Right hindlimb (tissue), 1 donor: ENCODE data around the gene NFIA.

Experiments
- DNase-seq: peaks from one replicate; pipeline ENCODE4 v3.0.0-alpha.2; 2018

Gene NFIA

DNA sequence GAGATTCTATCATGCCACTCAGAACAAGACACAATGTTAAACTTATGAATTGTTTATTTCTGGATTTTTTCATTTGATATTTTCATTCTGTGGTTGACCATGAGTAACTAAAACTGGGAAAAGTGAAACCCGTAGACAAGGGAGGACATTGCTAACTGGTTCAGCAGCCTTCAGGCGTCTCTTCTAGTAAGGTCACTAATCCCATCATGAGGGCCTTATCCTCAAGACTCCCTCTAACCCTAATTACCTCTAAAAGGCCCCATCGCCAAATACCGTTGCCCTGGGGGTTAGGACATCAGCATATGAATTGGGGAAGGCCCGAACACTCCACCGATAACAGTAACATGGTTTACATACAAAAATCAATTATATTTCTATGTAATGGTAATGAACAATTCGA, 394.9 kb downstream of the NFIA start:
- DNase-seq: no peak

DNA sequence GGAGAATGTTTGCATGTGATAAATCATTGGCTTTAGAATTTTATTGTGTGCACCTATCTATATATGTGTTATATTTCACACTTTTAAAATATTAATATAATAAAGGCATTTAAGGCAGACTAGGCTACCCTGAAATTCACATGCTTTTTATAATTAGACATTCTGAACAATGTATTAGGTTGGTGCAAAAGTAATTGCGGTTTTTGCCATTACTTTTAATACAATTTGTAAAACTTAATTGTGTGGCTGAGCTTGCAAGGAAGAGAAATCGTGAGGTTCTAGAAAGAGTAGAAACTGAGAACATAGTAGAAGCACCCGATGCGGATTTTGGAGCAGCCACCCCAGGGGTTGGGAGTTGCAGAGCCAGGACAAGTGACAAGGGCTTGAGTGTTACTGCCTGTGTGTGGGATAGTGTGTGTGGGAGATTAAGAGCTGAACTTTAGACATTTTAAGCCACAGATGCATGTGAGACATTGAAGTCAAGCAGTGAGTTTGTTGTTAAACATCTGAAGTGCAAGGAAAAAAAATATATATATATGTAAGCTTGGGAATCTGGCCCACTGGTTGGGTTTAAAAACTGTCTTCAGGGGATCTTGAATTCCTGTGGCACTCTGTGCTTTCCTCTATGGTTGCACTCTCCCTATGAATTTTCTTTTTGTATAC, 398.0 kb downstream of the NFIA start:
- no peak for DNase-seq

DNA sequence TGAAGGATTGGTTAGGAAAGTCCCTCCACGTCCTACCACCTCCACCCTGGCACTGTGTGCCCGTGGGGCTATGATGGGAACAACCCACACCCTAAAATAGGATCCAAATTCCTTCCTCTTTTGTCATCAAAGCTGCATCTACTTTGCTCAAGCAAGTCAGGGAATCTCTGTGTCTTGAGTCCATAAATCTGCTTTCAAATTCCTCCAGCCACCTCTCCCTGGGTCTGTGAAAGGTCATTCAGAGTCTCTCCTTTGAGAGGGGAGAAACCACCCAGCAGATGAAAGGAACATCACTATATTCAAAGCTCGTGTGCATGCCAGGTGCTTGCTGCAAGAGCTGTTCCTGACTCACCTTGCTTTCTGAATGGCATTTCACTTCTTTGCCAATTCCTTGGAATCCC, 399.0 kb downstream of the NFIA start:
- DNase-seq: no peak

DNA sequence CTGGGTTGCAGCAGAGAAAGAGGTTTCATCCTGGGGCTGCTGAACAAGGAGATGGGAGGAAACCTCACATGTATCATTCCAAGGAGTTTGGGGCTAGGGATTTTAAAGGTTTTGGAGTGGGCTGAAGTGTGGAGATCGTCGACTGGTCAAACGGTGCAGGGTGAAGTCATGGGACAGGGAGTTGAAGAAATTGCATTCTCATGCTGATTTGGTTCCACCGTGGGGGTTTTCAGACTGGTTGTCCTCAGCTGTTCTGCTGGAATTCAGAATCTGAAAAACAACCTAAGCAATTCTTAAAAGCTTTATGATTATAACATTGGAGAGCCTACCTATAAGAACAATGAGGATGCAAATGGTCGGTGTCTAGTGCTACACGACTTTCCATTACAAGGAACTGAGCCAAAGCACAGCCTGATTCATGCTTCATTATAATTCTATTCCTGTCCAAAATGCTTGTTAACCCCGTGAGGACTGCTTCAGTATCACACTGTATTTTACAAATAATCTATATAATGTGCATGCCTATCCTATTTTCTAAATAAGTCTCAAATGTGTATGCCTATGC, 399.9 kb downstream of the NFIA start:
- DNase-seq: no peak

DNA sequence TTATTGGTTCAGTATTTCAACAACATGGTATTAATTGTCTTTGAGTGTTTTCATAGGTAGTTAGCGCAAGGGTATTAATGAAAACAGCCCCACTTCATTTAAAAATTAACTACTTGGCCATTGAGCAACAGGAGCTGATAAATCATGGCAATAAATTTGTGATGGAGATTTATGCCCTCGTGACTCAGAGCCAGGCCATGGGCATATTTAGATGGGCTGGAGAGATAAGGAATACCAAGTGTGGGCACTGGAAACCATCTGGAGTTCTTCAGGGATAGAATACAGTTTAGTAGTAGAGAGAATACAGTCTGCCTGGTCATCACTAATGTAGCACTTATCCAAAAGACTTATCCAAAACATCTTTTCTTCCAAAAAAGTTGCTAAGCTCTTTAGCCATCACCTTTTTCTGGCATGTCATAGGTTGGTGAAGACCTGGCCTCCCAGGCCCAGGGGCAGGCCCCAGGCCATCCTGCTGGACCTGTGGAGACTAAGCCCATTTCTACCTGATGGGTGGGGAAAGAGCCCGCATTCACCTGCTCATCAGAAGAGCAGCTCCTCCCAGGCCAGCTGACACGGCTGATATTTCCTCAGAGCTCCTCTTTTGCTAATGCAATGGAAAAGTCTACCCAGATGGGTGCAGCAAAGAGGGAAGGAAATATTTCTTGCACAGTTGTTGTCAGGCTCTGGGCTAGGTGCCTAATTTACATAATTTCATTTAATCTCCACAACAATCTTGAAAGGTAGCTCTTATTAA, 404.6 kb downstream of the NFIA start:
- no peak for DNase-seq

DNA sequence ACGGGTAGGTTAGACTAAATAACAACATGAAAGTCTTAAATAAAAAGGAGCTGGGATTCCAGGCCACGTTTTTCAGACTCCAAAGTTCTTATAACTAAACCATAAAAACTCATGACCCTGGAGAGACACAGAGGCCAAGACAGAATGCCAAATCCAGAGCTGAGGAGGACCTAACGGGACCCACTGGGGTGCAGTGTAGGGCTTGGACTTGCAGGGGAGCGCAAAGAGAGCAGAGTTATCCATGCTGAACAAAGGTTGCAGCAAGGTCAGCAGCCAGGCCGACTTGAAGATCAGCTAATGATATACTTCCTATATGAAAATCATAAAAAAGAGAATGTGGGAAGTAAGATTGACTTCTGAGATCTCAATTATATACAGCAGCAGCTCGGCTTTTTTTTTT, 405.4 kb downstream of the NFIA start:
- peak; percentile 69 for DNase-seq

DNA sequence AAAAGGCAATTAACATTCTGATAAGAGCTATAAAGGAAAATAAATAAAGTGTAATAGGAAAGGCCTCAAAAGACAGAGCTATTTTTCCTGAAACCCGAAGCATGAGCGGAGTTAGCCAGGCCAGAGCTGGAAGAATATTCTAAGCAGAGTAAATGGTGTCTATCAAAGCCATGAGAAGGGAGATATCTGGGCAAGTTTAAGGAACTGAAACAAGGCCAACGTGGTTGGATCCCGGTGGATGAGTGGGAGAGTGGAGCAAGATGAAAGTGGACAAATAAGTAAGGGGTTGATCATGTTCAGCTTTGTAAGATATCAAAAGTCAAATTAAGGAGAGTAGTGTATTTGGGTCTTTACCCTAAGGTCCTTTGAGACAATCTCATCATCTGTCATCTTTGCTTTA, 408.6 kb downstream of the NFIA start:
- DNase-seq: no peak

DNA sequence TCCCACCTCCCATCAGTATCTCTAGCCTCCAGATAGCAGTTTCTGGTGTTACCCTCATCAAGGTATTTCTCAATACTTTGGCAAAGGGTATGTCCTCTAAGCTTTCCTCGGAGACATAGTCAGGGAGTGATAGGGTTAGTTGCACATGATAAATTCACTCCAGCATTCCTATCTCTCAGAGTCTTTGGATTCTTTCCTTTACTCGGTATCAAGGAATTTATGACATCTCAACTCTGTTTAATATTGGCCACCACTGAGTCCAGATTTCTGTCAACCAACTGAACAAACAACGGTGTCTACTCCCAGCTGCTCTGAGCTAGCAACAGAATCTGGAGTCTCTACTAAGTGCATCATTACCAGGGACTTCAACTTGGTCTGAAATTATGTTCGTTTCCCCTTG, 409.1 kb downstream of the NFIA start:
- no peak for DNase-seq

DNA sequence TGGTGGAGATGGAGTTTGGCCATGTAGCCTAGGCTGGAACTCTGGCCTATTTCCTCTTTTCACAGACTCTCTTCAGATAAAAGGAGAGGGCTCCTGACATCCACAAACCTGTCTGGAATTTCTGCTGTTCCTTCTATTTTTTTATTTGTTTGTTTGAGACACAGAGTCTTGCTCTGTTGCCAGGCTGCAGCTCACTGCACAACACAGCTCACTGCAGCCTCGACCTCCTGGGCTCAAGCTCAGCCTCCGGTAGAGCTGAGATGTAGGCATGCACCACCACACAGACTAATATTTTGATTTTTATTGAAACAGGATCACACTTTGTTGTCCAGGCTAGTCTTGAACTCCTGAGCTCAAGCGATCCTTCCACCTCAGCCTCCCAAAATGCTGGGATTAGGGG, 411.6 kb downstream of the NFIA start:
- DNase-seq: no peak

DNA sequence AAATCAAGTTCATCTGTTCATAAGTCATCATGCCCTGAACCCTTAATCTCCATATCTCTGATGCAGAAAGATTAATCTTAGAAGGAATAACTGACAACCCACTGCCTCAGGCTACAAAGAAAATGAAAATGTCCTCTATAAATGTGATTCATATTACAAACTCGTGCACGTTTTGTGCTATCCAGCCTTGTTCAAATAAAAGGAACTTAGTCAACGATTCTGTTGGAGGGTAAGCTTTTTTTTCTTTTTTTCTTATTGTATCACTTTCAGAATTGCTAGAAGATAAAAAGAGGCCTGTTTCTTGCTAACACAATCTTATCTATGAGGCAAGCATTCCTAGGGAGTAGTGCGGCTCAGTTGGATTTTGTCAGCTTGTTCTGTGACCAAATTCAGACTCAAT, 414.1 kb downstream of the NFIA start:
- DNase-seq: no peak

DNA sequence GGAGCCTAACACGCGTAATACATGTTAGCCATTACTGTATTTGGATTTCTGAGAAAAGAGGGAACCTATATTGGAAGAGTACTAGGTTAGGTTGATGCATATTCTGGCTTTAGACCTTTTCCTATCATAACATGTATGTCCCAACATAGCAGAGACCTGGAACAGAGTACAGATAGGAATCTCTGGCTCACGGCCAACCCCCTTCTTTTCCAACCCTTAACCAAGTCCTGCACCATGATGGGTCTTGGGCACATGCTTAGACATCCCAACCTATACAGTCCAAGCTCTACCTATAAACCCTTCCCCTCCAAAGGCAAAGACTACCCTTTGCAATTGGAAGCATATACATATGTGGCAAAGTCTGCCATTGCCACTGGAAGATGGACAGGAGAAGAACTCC, 414.7 kb downstream of the NFIA start:
- DNase-seq: no peak

DNA sequence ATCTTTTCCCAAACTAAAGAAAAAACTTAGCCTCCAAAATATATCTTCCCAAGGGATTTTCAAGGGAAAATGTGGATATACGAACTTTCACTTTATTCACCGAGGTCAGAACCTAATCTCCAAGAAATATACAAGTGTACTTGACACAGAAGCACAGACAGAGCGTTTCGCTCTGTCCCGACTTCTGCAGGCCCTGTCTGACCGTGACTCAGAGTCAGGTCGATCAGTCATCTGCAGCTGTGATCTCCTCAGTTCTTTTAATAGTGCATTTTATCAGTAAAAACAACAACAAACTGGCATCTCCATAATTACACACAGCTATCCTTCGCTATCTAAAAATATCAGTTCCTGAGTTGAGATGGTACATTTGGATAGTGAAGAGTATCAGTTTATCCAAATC, 416.0 kb downstream of the NFIA start:
- no peak for DNase-seq

DNA sequence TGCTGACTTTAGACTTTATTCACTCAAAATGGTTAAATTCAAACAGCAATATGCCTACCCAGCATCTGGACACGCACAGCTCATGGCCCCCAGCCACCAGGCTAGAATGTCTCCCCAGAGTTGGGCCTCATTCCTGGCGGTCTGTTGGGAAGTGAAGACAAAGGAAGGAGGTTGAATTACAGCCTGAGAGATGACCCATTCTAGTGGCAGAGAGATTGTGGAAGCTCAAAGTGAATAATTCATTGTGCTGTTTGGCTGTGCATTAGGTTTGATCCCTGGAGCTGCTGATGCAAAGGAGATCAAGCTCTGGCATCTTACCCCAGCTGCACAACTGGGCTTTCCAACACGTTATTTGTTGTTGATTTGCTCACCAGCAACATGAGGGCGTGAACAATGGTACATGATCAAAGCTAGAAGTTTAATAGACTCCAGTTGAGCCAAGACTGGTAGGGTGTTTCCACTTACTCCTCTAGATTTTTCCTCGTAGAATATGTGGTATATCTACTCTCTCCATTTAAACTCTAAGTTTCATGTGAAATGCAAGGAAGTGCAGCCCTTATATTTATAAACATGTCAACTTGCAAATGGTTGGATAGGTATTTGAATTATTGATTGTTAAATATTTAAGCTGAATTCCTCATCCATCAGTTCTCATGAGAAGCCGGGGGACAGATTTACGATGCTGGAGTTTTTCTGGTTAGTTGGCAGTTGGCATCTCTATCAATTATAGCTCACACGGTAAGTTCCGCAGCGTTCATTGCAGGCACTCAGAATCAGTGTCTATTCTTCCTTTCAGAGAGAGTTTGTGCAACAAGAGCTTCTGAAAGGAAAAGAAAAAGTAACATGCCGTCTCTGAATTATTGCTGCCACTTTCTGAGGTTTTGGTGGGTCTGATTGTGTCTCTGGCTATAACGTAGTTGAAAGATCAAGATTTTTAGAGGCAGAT, 419.9 kb downstream of the NFIA start:
- no peak for DNase-seq

DNA sequence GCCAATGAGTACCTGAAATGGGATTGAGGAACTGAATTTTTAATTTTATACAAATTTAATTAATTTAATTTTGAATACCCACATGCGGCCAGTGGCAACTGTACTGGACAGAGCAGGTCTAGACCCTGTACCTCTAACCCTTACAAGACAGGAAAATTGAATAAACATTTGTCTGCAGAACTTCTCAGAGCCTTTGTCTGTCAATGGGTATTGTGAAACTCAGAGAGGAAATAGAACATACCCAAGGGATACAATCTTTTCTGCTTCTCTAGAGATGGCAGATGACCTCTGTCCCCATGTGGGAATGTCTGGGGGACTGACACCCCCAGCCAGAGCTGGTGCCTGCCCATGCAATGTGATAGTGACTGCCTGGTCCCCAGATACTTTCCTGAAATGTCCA, 421.9 kb downstream of the NFIA start:
- DNase-seq: no peak

DNA sequence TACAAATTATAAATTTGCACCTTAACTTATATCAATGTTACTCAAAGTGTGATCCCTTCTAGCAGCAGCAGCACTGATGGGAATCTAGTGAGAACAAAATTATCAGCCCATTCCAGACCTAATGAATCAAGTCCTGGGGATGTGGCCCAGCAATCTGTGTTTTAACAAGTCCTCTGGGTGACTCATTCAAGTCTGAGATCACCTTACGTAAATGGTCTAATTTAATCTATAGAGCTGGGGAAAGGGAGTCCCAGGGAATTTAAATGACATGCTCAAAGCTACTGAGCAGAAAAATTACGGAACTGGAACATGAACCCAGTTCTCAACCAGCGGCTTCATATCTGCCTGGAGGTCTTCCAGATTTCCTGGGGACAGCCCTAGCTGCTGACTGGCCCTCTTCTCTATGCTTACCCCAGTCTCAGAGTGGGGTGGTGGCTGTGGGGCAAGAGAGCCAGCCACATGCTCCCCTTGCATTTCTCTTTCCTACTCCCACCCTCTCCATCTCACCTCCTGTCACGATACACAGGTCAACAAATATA, 422.6 kb downstream of the NFIA start:
- no peak for DNase-seq

DNA sequence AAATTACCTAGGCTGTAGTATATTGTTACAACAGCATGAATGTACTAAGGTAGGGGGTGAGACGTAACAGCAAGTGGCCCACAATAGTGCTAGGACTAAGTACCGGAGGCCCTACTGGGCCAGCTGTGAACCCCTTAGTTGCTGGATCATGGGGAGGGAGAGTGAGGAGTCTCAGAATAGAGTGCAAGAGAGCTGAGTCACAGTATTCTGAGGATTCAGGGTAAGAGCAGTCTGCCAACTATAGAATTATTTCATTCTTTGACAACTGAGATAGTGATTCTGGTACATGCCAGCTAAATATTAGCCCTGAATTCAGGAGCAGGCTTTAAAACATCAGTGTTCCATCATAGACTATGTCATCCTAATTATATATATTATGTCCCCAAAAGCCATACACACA, 423.9 kb downstream of the NFIA start:
- DNase-seq: no peak

DNA sequence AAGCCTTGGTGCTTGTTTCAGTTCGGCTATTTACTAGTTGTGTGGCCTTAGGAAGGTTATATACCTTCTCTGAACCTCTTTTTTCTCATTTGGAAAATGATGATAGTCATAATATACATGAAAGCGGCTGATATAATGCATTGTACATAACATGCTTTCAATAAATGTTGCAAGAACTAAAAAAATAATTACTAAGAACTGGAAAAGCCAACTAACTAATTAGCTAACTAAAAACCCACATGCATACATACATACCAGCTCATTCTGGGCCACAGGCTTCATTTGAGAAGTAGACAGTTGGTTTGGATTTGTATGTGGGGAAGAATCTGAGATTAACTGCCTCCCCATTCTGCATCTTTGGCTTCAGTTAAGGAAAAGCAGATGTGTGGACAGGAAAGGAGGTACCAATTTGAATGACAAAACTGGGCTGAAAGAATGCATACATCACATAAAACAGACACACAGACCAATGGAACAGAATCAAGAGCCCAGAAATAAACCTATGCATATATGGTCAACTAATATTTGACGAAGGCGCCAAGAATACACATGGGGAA, 424.7 kb downstream of the NFIA start:
- no peak for DNase-seq
